Activated CD4-positive, alpha-beta T cell treated with anti-CD3 and anti-CD28 coated beads, Interleukin-10, Interleukin-2, amounts not matched to agents 100 ng/mL and 50 ng/mL, durations not matched to agents 16 hours and 8 hours (primary cell): Measurements from ENCODE around the gene LRG1.
"Not testable (repeated sequence)": the region's sequence is repeated elsewhere in the genome, so short reads cannot be mapped to it uniquely, and the experiment has no call there.

Source experiments
- DNase-seq: peaks from one replicate; pipeline ENCODE4 v3.0.0-alpha.2; 2020

The LRG1 gene

GRCh38 chr19:4575267-4576015, 35.6 kb upstream of the LRG1 start:
- no peak for DNase-seq

GRCh38 chr19:4573682-4574081, 33.8 kb upstream of the LRG1 start:
- DNase-seq: no peak

GRCh38 chr19:4571305-4571917, 31.6 kb upstream of the LRG1 start:
- DNase-seq: no peak

- DNase-seq: no peak
Measured at GRCh38 chr19:4570916-4571304, 31.1 kb upstream of the LRG1 start.

- DNase-seq: no peak
Measured at GRCh38 chr19:4570402-4570801, 30.6 kb upstream of the LRG1 start.

GRCh38 chr19:4568886-4569285, 29.1 kb upstream of the LRG1 start:
- no peak for DNase-seq

GRCh38 chr19:4567584-4568071, 27.8 kb upstream of the LRG1 start:
- DNase-seq: peak; percentile 63

GRCh38 chr19:4566402-4567051, 26.7 kb upstream of the LRG1 start:
- DNase-seq: no peak

GRCh38 chr19:4563562-4563961, 23.7 kb upstream of the LRG1 start:
- DNase-seq: not testable (repeated sequence)

- DNase-seq: not testable (repeated sequence)
Measured at GRCh38 chr19:4562085-4562484, 22.2 kb upstream of the LRG1 start.

GRCh38 chr19:4559569-4559968, 19.7 kb upstream of the LRG1 start, which contains the start of gene SEMA6B:
SEMA6B (minus strand) TSS chr19:4559684; CDS start chr19:4558457, 1,227 bp downstream.
- no peak for DNase-seq

- DNase-seq: peak; percentile 27
Measured at GRCh38 chr19:4557971-4558941, 18.4 kb upstream of the LRG1 start.

- peak; percentile 23 for DNase-seq
Measured at GRCh38 chr19:4557144-4557970, 17.5 kb upstream of the LRG1 start.

- peak; percentile 17 for DNase-seq
Measured at GRCh38 chr19:4556597-4557127, 16.8 kb upstream of the LRG1 start.

GRCh38 chr19:4555657-4556561, 16.1 kb upstream of the LRG1 start:
- DNase-seq: no peak

- no peak for DNase-seq
Measured at GRCh38 chr19:4554717-4555116, 14.9 kb upstream of the LRG1 start.

- no peak for DNase-seq
Measured at GRCh38 chr19:4553775-4554174, 13.9 kb upstream of the LRG1 start.

- no peak for DNase-seq
Measured at GRCh38 chr19:4553092-4553695, 13.4 kb upstream of the LRG1 start.

GRCh38 chr19:4552525-4552819, 12.6 kb upstream of the LRG1 start:
- no peak for DNase-seq

- no peak for DNase-seq
Measured at GRCh38 chr19:4550479-4551050, 10.7 kb upstream of the LRG1 start.
